WTC11 (cell line): ENCODE measurements around the gene NIF3L1. TPM values are rescaled to one million over a fixed set of nuclear protein-coding genes. Genes with fewer than 3 reads are reported as not detected.

ENCODE experiments used
- ATAC-seq: fragments of 200-7000 bp; cut with Tn5 transposase; 2 replicates; pipeline ENCODE4 v1.10.0; 2021; ENCODE audit warnings: mild to moderate bottlenecking, moderate library complexity
- CTCF ChIA-PET: fragments of 300-600 bp; sonication (Branson Sonifier 250); formaldehyde crosslinking; loops from one replicate; lab custom pipeline; 2021; ENCODE audit warnings: antibody characterized with exemption; lab: Charles Lee
- POLR2A ChIA-PET: fragments of 350-600 bp; sonication (Branson Sonifier 250); formaldehyde crosslinking; loops from one replicate; lab custom pipeline; 2021; ENCODE audit warnings: antibody characterized with exemption; lab: Charles Lee
- DNase-seq: peaks from one replicate; pipeline ENCODE4 v3.0.0; 2021; ENCODE audit warnings: low spot score
- H3K27ac Mint-ChIP-seq: 2 replicates; pipeline ENCODE4 v1.8.0; 2021; ENCODE audit warnings: mixed read lengths
- H3K27me3 Mint-ChIP-seq: 2 replicates; pipeline ENCODE4 v1.8.0; 2021; ENCODE audit warnings: low read depth, mild to moderate bottlenecking, moderate library complexity, mixed read lengths
- H3K36me3 Mint-ChIP-seq: 2 replicates; pipeline ENCODE4 v1.8.0; 2021; ENCODE audit warnings: mixed read lengths
- H3K4me1 Mint-ChIP-seq: 2 replicates; pipeline ENCODE4 v1.8.0; 2022; ENCODE audit warnings: mixed read lengths
- H3K4me3 Mint-ChIP-seq: 2 replicates; pipeline ENCODE4 v1.8.0; 2021; ENCODE audit warnings: mild to moderate bottlenecking, moderate library complexity, mixed read lengths
- H3K9me3 Mint-ChIP-seq: 2 replicates; pipeline ENCODE4 v1.8.0; 2021; ENCODE audit warnings: mixed read lengths
- AFF4 ChIP-seq: sonication (generic); formaldehyde crosslinking; IDR thresholded peaks from 2 replicates; pipeline ENCODE4 v1.8.1; 2023; ENCODE audit warnings: mild to moderate bottlenecking, missing genetic modification reagents, borderline replicate concordance
- ATF2 ChIP-seq: sonication (generic); formaldehyde crosslinking; IDR thresholded peaks from 2 replicates; pipeline ENCODE4 v1.8.1; 2022; ENCODE audit warnings: low read depth, missing genetic modification reagents, borderline replicate concordance
- CBFB ChIP-seq: sonication (generic); formaldehyde crosslinking; IDR thresholded peaks from 2 replicates; pipeline ENCODE4 v1.8.1; 2022; ENCODE audit warnings: mild to moderate bottlenecking, low read depth, missing genetic modification reagents
- CREB1 ChIP-seq: sonication (generic); formaldehyde crosslinking; IDR thresholded peaks from 2 replicates; pipeline ENCODE4 v1.8.0; 2023; ENCODE audit warnings: mild to moderate bottlenecking, missing genetic modification reagents
- GTF2I ChIP-seq: fragments of 250-450 bp; sonication (Bioruptor Pico); conservative IDR thresholded peaks from 2 replicates; pipeline ENCODE4 v1.4.0; 2021; ENCODE audit warnings: mild to moderate bottlenecking
- IRF2 ChIP-seq: sonication (generic); formaldehyde crosslinking; IDR thresholded peaks from 2 replicates; pipeline ENCODE4 v1.8.0; 2022; ENCODE audit warnings: low read depth, missing genetic modification reagents, borderline replicate concordance
- NFE2L1 ChIP-seq: sonication (generic); formaldehyde crosslinking; IDR thresholded peaks from 2 replicates; pipeline ENCODE4 v1.8.1; 2023; ENCODE audit warnings: missing genetic modification reagents
- OVOL2 ChIP-seq: fragments of 250-450 bp; sonication (Bioruptor Pico); IDR thresholded peaks from 2 replicates; pipeline ENCODE4 v1.9.0; 2021; ENCODE audit warnings: mild to moderate bottlenecking, borderline replicate concordance
- RELA ChIP-seq: sonication (generic); formaldehyde crosslinking; IDR thresholded peaks from 2 replicates; pipeline ENCODE4 v1.8.1; 2022; ENCODE audit warnings: missing genetic modification reagents, mild to moderate bottlenecking, borderline replicate concordance
- RORB ChIP-seq: fragments of 250-450 bp; sonication (Bioruptor Pico); IDR thresholded peaks from 2 replicates; pipeline ENCODE4 v1.9.0; 2021; ENCODE audit warnings: mild to moderate bottlenecking
- TEAD4 ChIP-seq: sonication (generic); formaldehyde crosslinking; IDR thresholded peaks from 2 replicates; pipeline ENCODE4 v1.8.0; 2022; ENCODE audit warnings: mild to moderate bottlenecking, missing genetic modification reagents
- ZBTB43 ChIP-seq: sonication (generic); formaldehyde crosslinking; IDR thresholded peaks from 2 replicates; pipeline ENCODE4 v1.8.1; 2023; ENCODE audit warnings: mild to moderate bottlenecking, missing genetic modification reagents
- ZNF138 ChIP-seq: sonication (generic); formaldehyde crosslinking; conservative IDR thresholded peaks from 2 replicates; pipeline ENCODE4 v1.8.1; 2022; ENCODE audit warnings: mild to moderate bottlenecking, moderate library complexity, missing genetic modification reagents
- ZNF263 ChIP-seq: sonication (generic); formaldehyde crosslinking; IDR thresholded peaks from 2 replicates; pipeline ENCODE4 v1.8.1; 2022; ENCODE audit warnings: low read depth, mild to moderate bottlenecking, moderate library complexity, missing genetic modification reagents
- ZNF425 ChIP-seq: fragments of 250-450 bp; sonication (Bioruptor Pico); conservative IDR thresholded peaks from 2 replicates; pipeline ENCODE4 v1.9.0; 2021; ENCODE audit warnings: mild to moderate bottlenecking
- ZNF512 ChIP-seq: sonication (generic); formaldehyde crosslinking; IDR thresholded peaks from 2 replicates; pipeline ENCODE4 v1.8.1; 2022; ENCODE audit warnings: missing genetic modification reagents, borderline replicate concordance
- ZSCAN18 ChIP-seq: fragments of 250-450 bp; sonication (Bioruptor Pico); IDR thresholded peaks from 2 replicates; pipeline ENCODE4 v2.1.2; 2022; ENCODE audit warnings: mild to moderate bottlenecking, moderate library complexity
- total RNA-seq: library from RNA; stranded (reverse); gene quantifications from 3 replicates; pipeline ENCODE4 v1.2.3, GENCODE V29; 2021
- TF ChIP-seq, protein P1 (sequence below): sonication (generic); formaldehyde crosslinking; IDR thresholded peaks from 2 replicates; pipeline ENCODE4 v1.8.0; 2022; ENCODE audit warnings: mild to moderate bottlenecking, missing genetic modification reagents

NIF3L1 gene
- total RNA-seq, 1 experiment from 2014 or later: 49.1 TPM

GRCh38 chr2:200847269-200847668 is 41.9 kb upstream of the NIF3L1 start (continued):
- no peak for TF ChIP-seq ZSCAN18
- no peak for TF ChIP-seq ZNF263 (CRISPR knock-in tag)
- TF ChIP-seq, all 79 proteins: peak for 0

DNA sequence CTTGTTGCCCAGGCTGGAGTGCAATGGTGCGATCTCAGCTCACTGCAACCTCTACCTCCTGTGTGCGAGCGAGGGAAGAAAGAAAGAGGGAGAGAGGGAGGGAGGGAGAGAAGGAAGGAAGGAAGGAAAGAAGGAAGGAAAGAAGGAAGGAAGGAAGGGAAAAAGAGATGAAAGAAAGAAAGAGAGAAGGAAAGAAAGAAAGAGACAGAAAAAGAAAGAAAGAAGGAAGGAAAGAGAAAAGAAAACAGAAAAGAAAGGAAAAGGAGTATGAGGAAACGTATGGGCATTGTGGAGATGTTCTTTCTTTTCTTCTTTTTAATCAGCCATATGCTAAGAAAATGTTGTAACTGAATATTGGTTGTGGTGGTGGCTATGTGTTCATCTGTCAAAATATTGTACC is 41.2 kb upstream of the NIF3L1 start:
- H3K27ac Mint-ChIP-seq: no peak overlapping the region
- TF ChIP-seq ZNF512 (CRISPR knock-in tag) (0 out of 2 replicates have a peak, but pooled peaks have one; percentile 58), RELA (CRISPR knock-in tag) (no peak), ZNF138 (CRISPR knock-in tag) (no peak), ZBTB43 (no peak), ZNF425 (CRISPR knock-in tag) (no peak)
- POLR2A ChIA-PET: interaction anchor here (1.9 kb wide), 1 partner anchor 16 kb away, joined by 9 read pairs; the partner anchor contains the start of gene CLK1
- H3K4me1 Mint-ChIP-seq: no peaks in the 10 kb centered on the region
- no peak for DNase-seq
- peaks cover 17% of the 10 kb centered on the region for H3K36me3 Mint-ChIP-seq
- H3K4me3 Mint-ChIP-seq: no peak overlapping the region
- H3K9me3 Mint-ChIP-seq: no peaks in the 10 kb centered on the region
- H3K27me3 Mint-ChIP-seq: no peaks in the 10 kb centered on the region
- CTCF ChIA-PET: no interaction called here
- no peak for ATAC-seq

GRCh38 chr2:200850512-200851256 is 38.5 kb upstream of the NIF3L1 start:
- Mint-ChIP-seq H3K4me3 (no peak overlapping the region), H3K36me3 (peaks cover 42% of the 10 kb centered on the region), H3K9me3 (no peaks in the 10 kb centered on the region), H3K4me1 (no peaks in the 10 kb centered on the region), H3K27me3 (no peaks in the 10 kb centered on the region), H3K27ac (peak overlapping the region; percentile 44)
- ATAC-seq: no peak
- POLR2A ChIA-PET: interaction anchor here (0.6 kb wide), 1 partner anchor 32 kb away, joined by 3 read pairs; no protein-coding TSS in a partner anchor
- CTCF ChIA-PET: interaction anchor here (0.7 to 1.2 kb wide), 2 partner anchors 63 to 137 kb away, joined by 4 to 7 read pairs; no protein-coding TSS in a partner anchor
- no peak for DNase-seq
- no peak for TF ChIP-seq ATF2 (CRISPR knock-in tag)
- TF ChIP-seq, protein P1, sequence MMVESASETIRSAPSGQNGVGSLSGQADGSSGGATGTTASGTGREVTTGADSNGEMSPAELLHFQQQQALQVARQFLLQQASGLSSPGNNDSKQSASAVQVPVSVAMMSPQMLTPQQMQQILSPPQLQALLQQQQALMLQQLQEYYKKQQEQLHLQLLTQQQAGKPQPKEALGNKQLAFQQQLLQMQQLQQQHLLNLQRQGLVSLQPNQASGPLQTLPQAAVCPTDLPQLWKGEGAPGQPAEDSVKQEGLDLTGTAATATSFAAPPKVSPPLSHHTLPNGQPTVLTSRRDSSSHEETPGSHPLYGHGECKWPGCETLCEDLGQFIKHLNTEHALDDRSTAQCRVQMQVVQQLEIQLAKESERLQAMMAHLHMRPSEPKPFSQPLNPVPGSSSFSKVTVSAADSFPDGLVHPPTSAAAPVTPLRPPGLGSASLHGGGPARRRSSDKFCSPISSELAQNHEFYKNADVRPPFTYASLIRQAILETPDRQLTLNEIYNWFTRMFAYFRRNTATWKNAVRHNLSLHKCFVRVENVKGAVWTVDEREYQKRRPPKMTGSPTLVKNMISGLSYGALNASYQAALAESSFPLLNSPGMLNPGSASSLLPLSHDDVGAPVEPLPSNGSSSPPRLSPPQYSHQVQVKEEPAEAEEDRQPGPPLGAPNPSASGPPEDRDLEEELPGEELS (CRISPR knock-in tag): no peak
- no peak for TF ChIP-seq IRF2 (CRISPR knock-in tag)
- no peak for TF ChIP-seq CREB1
- no peak for TF ChIP-seq OVOL2 (CRISPR knock-in tag)
- no peak for TF ChIP-seq RORB (CRISPR knock-in tag)
- TF ChIP-seq AFF4 (CRISPR knock-in tag): no peak
- TF ChIP-seq CBFB (CRISPR knock-in tag): no peak
- no peak for TF ChIP-seq TEAD4 (CRISPR knock-in tag)
- TF ChIP-seq GTF2I (CRISPR knock-in tag): no peak
- TF ChIP-seq NFE2L1 (CRISPR knock-in tag): no peak
